Effector memory CD8-positive, alpha-beta T cell (primary cell): ENCODE results near the gene CEP63.

Experiments
- ATAC-seq: fragments of 150-1000 bp; cut with Tn5 transposase; replicated peaks from 2 replicates; pipeline ENCODE4 v1.10.0; 2021; ENCODE audit warnings: mild to moderate bottlenecking, moderate library complexity
- DNase-seq, 3 experiments: peaks; one replicate each; pipeline ENCODE4 v3.0.0; 2021
- H3K27ac Mint-ChIP-seq, 2 donors: one replicate each; pipeline ENCODE4 v1.8.0; 2022; ENCODE audit warnings: mild to moderate bottlenecking in 2 of 2, mixed read lengths in 2 of 2, moderate library complexity in 2 of 2
- H3K27me3 Mint-ChIP-seq, 2 donors: one replicate each; pipeline ENCODE4 v1.8.0; 2022; ENCODE audit warnings: mixed read lengths in 2 of 2
- H3K36me3 Mint-ChIP-seq: one replicate; pipeline ENCODE4 v1.8.0; 2022; ENCODE audit warnings: mild to moderate bottlenecking, moderate library complexity, mixed read lengths; ENCODE audit not compliant: insufficient read depth
- H3K4me1 Mint-ChIP-seq, 2 donors: one replicate each; pipeline ENCODE4 v1.8.0; 2022; ENCODE audit warnings: low read depth in 2 of 2, mixed read lengths in 2 of 2
- H3K4me3 Mint-ChIP-seq, 2 donors: one replicate each; pipeline ENCODE4 v1.8.0; 2022; ENCODE audit warnings: mild to moderate bottlenecking in 2 of 2, mixed read lengths in 2 of 2, moderate library complexity in 2 of 2
- H3K9me3 Mint-ChIP-seq, 2 donors: one replicate each; pipeline ENCODE4 v1.8.0; 2022; ENCODE audit warnings: mixed read lengths in 2 of 2

The CEP63 gene

GRCh38 chr3:134476306-134476705, 9.6 kb upstream of the CEP63 start:
- Mint-ChIP-seq H3K4me1 (peaks cover 0 to 2% of the 10 kb centered on the region in 2 donors), H3K36me3 (peaks cover 21% of the 10 kb centered on the region), H3K9me3 (no peaks in the 10 kb centered on the region), H3K27me3 (no peaks in the 10 kb centered on the region), H3K4me3 (no peak overlapping the region), H3K27ac (no peak overlapping the region)
- DNase-seq (no peak), ATAC-seq (no peak)

- DNase-seq (no peak), ATAC-seq (no peak)
- Mint-ChIP-seq H3K27me3 (no peaks in the 10 kb centered on the region), H3K4me3 (no peak overlapping the region), H3K27ac (no peak overlapping the region), H3K9me3 (no peaks in the 10 kb centered on the region), H3K36me3 (peaks cover 26% of the 10 kb centered on the region), H3K4me1 (peaks cover 0 to 2% of the 10 kb centered on the region in 2 donors)
These were observed 8.9 kb upstream of the CEP63 start for GRCh38 chr3:134477002-134477401.

- peaks cover 26% of the 10 kb centered on the region for H3K36me3 Mint-ChIP-seq
- no peak for DNase-seq
These were observed 7.9 kb upstream of the CEP63 start for GRCh38 chr3:134477938-134478337.

GRCh38 chr3:134480546-134480945, 5.3 kb upstream of the CEP63 start:
- Mint-ChIP-seq H3K27ac (no peak overlapping the region), H3K4me1 (peaks cover 18 to 21% of the 10 kb centered on the region in 2 donors), H3K36me3 (peaks cover 34% of the 10 kb centered on the region), H3K9me3 (no peaks in the 10 kb centered on the region), H3K27me3 (no peaks in the 10 kb centered on the region), H3K4me3 (no peak overlapping the region)
- no peak for DNase-seq
- ATAC-seq = no peak

More at GRCh38 chr3:134477938-134478337, 7.9 kb upstream of the CEP63 start:
- no peak for ATAC-seq
- Mint-ChIP-seq H3K27ac (peak overlapping the region in 1 of 2 donors; percentile 44), H3K4me1 (peaks cover under 1 to 8% of the 10 kb centered on the region in 2 donors), H3K27me3 (no peaks in the 10 kb centered on the region), H3K4me3 (no peak overlapping the region), H3K9me3 (no peaks in the 10 kb centered on the region)

GRCh38 chr3:134481166-134481565, 4.7 kb upstream of the CEP63 start:
- Mint-ChIP-seq H3K9me3 (no peaks in the 10 kb centered on the region), H3K27me3 (no peaks in the 10 kb centered on the region), H3K27ac (peak overlapping the region in 1 of 2 donors; percentile 33), H3K4me3 (no peak overlapping the region), H3K36me3 (peaks cover 34% of the 10 kb centered on the region), H3K4me1 (peaks cover 18 to 22% of the 10 kb centered on the region in 2 donors)
- ATAC-seq (no peak), DNase-seq (no peak)

GRCh38 chr3:134482622-134483021, 3.2 kb upstream of the CEP63 start:
- H3K4me1 Mint-ChIP-seq = peaks cover 25 to 32% of the 10 kb centered on the region in 2 donors
- H3K4me3 Mint-ChIP-seq = no peak overlapping the region
- DNase-seq (no peak), ATAC-seq (no peak)
- H3K27me3 Mint-ChIP-seq = no peaks in the 10 kb centered on the region
- H3K27ac Mint-ChIP-seq = no peak overlapping the region
- peaks cover 27% of the 10 kb centered on the region for H3K36me3 Mint-ChIP-seq
- H3K9me3 Mint-ChIP-seq = no peaks in the 10 kb centered on the region

- Mint-ChIP-seq H3K4me1 (peaks cover 32 to 39% of the 10 kb centered on the region in 2 donors), H3K9me3 (no peaks in the 10 kb centered on the region), H3K36me3 (peaks cover 27% of the 10 kb centered on the region), H3K27me3 (no peaks in the 10 kb centered on the region), H3K27ac (no peak overlapping the region), H3K4me3 (peak overlapping the region; percentile 98)
- ATAC-seq (no peak), DNase-seq (no peak)
These were observed 2.5 kb upstream of the CEP63 start for GRCh38 chr3:134483195-134483900.

- ATAC-seq = no peak
- peak in 1 of 3 experiments; percentile 22 for DNase-seq
These were observed 661 bp upstream of the CEP63 start for GRCh38 chr3:134485075-134485717.

GRCh38 chr3:134486577-134487041, 752 bp downstream of the CEP63 start:
- Mint-ChIP-seq H3K4me1 (peaks cover 36 to 43% of the 10 kb centered on the region in 2 donors), H3K36me3 (peaks cover 20% of the 10 kb centered on the region), H3K9me3 (no peaks in the 10 kb centered on the region), H3K4me3 (peak overlapping the region; percentile 98), H3K27ac (peak overlapping the region; percentile 98), H3K27me3 (no peaks in the 10 kb centered on the region)
- peak; percentile 13 for ATAC-seq
- peak; percentile 15 to 38 (median 17) for DNase-seq

More at GRCh38 chr3:134485075-134485717, 661 bp upstream of the CEP63 start:
- Mint-ChIP-seq H3K9me3 (no peaks in the 10 kb centered on the region), H3K4me1 (peaks cover 32 to 39% of the 10 kb centered on the region in 2 donors), H3K36me3 (peaks cover 23% of the 10 kb centered on the region), H3K4me3 (peak overlapping the region; percentile 98), H3K27ac (peak overlapping the region; percentile 98), H3K27me3 (no peaks in the 10 kb centered on the region)

- Mint-ChIP-seq H3K36me3 (peaks cover 18% of the 10 kb centered on the region), H3K9me3 (no peaks in the 10 kb centered on the region), H3K4me1 (peaks cover 35 to 43% of the 10 kb centered on the region in 2 donors), H3K27me3 (no peaks in the 10 kb centered on the region), H3K4me3 (peak overlapping the region; percentile 98), H3K27ac (peak overlapping the region in 1 of 2 donors; percentile 98)
- DNase-seq (no peak), ATAC-seq (no peak)
These were observed 1.5 kb downstream of the CEP63 start for GRCh38 chr3:134487406-134487805.

- Mint-ChIP-seq H3K27ac (peak overlapping the region in 1 of 2 donors; percentile 18), H3K27me3 (no peaks in the 10 kb centered on the region), H3K4me3 (no peak overlapping the region), H3K36me3 (peaks cover 5% of the 10 kb centered on the region), H3K9me3 (no peaks in the 10 kb centered on the region), H3K4me1 (peaks cover 26 to 52% of the 10 kb centered on the region in 2 donors)
- ATAC-seq (no peak), DNase-seq (no peak)
These were observed 8.6 kb downstream of the CEP63 start for GRCh38 chr3:134494495-134494894.

GRCh38 chr3:134495980-134496379, 10.1 kb downstream of the CEP63 start:
- ATAC-seq (no peak), DNase-seq (no peak)
- Mint-ChIP-seq H3K27me3 (no peaks in the 10 kb centered on the region), H3K4me1 (peaks cover 26 to 54% of the 10 kb centered on the region in 2 donors), H3K36me3 (peaks cover 8% of the 10 kb centered on the region), H3K9me3 (no peaks in the 10 kb centered on the region), H3K4me3 (no peak overlapping the region), H3K27ac (peak overlapping the region in 1 of 2 donors; percentile 45)

GRCh38 chr3:134496471-134497071, 10.7 kb downstream of the CEP63 start:
- no peaks in the 10 kb centered on the region for H3K9me3 Mint-ChIP-seq
- no peak overlapping the region for H3K4me3 Mint-ChIP-seq
- DNase-seq (no peak), ATAC-seq (no peak)
- H3K27me3 Mint-ChIP-seq = no peaks in the 10 kb centered on the region
- peaks cover 27 to 60% of the 10 kb centered on the region in 2 donors for H3K4me1 Mint-ChIP-seq
- H3K27ac Mint-ChIP-seq = peak overlapping the region in 1 of 2 donors; percentile 45
- peaks cover 8% of the 10 kb centered on the region for H3K36me3 Mint-ChIP-seq
